ENCODE results near the gene MMADHC. TPM values are rescaled to one million over a fixed set of nuclear protein-coding genes. Genes with fewer than 3 reads are reported as not detected.

MMADHC gene
- total RNA-seq, 1 experiment from 2014 or later: 149 TPM

GRCh38 chr2:149625671-149626070 lies 38.1 kb upstream of the MMADHC start:
- H3K4ac ChIP-seq (ENCODE audit: low read depth, low read length): no peak overlapping the region
- no peak overlapping the region for H4K5ac ChIP-seq (ENCODE audit: insufficient read length, low read depth, low read length)
- H2AK5ac ChIP-seq (ENCODE audit: insufficient read length, low read length): no peak overlapping the region
- H3K56ac ChIP-seq (ENCODE audit: insufficient read length, low read depth, low read length): no peak overlapping the region
- no peak overlapping the region for H3K14ac ChIP-seq (ENCODE audit: insufficient read depth, low read length)
- no peak overlapping the region for H3K18ac ChIP-seq (ENCODE audit: insufficient read length, low read depth, low read length)
- no peak overlapping the region for H3K23ac ChIP-seq (ENCODE audit: insufficient read length, low read depth, low read length)
- H4K20me1 ChIP-seq (ENCODE audit: control insufficient read depth, insufficient read depth, insufficient read length): no peaks in the 10 kb centered on the region
- no peaks in the 10 kb centered on the region for H3K9me3 Mint-ChIP-seq
- no peaks in the 10 kb centered on the region for H3K27me3 Mint-ChIP-seq (ENCODE audit: low read depth)
- H3K79me1 ChIP-seq (ENCODE audit: insufficient read depth, low read depth, low read length, poor library complexity, severe bottlenecking): no peaks in the 10 kb centered on the region
- no peak for TF ChIP-seq CTCF (conservative IDR thresholded peaks at IDR 0.05)
- no peak overlapping the region for H3K4me2 ChIP-seq (ENCODE audit: insufficient read depth, insufficient read length, low read length)
- no peaks in the 10 kb centered on the region for H3K79me2 ChIP-seq (ENCODE audit: insufficient read depth, low read length)
- H3K36me3 Mint-ChIP-seq (ENCODE audit: insufficient read depth in 1 of 3, low read depth in 3 of 3): no peaks in the 10 kb centered on the region
- H3K4me3 Mint-ChIP-seq: no peak overlapping the region
- H3K23me2 ChIP-seq (ENCODE audit: insufficient read length, low read depth, low read length, poor library complexity, severe bottlenecking): no peaks in the 10 kb centered on the region
- H3K27me3 ChIP-seq (ENCODE audit: insufficient read depth, low read length): no peaks in the 10 kb centered on the region
- no peak overlapping the region for H2BK5ac ChIP-seq (ENCODE audit: insufficient read length, low read length)
- H2AFZ ChIP-seq (ENCODE audit: low read length): no peak overlapping the region
- WGBS (ENCODE audit: extremely low coverage, insufficient read length, low lambda C conversion rate): no CpG with 5 or more reads among the region's 2 CpGs
- no peak overlapping the region for H2BK12ac ChIP-seq (ENCODE audit: insufficient read length, low read depth, low read length)
- no peak overlapping the region for H4K8ac ChIP-seq (replicated peaks; ENCODE audit: insufficient read length, low read depth, low read length)
- H3K9me3 ChIP-seq (ENCODE audit: control insufficient read depth, low read depth, low read length): no peaks in the 10 kb centered on the region
- H3K27ac ChIP-seq (ENCODE audit: insufficient read length, low read depth, low read length): no peak overlapping the region
- DNase-seq: no peak
- no peak overlapping the region for H3K27ac Mint-ChIP-seq
- H2BK120ac ChIP-seq (ENCODE audit: low read depth, low read length, poor library complexity, severe bottlenecking): no peak overlapping the region
- H4K91ac ChIP-seq (ENCODE audit: insufficient read length, low read depth, low read length): no peak overlapping the region
- no peak overlapping the region for H3T11ph ChIP-seq (ENCODE audit: low read length)
- no peak overlapping the region for H2BK20ac ChIP-seq (ENCODE audit: low read depth, low read length, poor library complexity, severe bottlenecking)
- H3K4me1 ChIP-seq (ENCODE audit: insufficient read depth, low read length): no peaks in the 10 kb centered on the region
- H2BK15ac ChIP-seq (ENCODE audit: low read depth, low read length): no peak overlapping the region
- H3K4me1 Mint-ChIP-seq: no peaks in the 10 kb centered on the region; a peak in 1 of 4 replicates
- no peak overlapping the region for H3K9ac ChIP-seq (ENCODE audit: extremely low read depth, insufficient read length, low read length)

Measured in H9 (cell line).